NOMO-1 treated with DMSO at 0.1 percent for 48 hours (cell line): ENCODE measurements around the gene OSBPL5.

Experiments used
- DNase-seq: peaks from one replicate; lab custom pipeline; 2025; ENCODE audit not compliant: unreplicated experiment; lab: John Stamatoyannopoulos, UW

Gene OSBPL5

DNA sequence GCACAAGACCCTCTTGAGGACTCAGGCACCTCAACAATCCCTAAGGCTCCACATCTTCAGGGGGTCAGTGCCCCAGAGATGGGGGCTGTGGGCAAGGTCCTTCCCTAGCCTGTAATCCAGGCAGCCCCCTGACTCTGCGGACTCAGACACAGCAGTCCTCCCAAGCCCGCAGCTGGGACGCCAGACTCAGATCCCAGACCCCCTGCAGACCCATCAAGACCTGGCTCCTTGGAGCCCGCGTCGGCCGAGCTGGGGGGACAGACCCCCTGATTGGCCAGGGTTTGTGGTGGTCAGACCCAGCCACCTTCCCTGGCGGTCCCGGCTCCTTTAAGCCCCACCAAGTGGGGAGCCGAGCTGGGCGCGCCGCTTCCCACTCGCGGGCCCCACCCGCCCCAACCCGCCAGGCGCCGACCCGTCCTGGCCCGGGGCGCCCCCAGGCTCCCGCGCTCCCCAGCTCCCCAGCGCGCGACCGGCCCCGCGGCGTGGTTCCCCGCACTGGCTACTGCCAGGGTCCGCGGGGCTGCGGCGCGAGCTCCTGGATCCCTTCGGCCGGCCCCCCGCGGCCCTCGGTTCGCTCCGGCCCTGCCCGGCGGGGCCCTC, 458 bp downstream of the OSBPL5 start:
- no peak for DNase-seq

DNA sequence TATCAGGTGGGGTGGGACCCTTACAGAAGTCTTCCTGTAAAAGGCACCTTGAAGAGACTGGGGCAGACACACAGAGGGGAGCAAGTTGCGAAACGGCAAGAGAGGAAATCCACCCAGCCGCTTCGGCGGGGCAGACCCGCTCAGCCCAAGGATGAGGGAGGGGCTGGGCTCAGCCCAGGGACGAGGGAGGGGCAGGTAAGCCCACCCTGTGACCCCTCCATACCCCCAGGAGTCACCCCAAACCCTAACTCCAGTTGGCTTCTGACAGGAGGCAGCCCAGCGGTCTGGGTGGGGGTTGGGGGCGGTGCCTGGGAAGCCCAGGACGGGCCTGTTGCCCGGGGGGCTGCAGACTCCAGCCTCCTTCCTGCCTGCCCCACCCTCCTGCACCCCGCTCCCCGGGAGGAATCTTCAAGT, 965 bp downstream of the OSBPL5 start:
- DNase-seq: peak; percentile 41

DNA sequence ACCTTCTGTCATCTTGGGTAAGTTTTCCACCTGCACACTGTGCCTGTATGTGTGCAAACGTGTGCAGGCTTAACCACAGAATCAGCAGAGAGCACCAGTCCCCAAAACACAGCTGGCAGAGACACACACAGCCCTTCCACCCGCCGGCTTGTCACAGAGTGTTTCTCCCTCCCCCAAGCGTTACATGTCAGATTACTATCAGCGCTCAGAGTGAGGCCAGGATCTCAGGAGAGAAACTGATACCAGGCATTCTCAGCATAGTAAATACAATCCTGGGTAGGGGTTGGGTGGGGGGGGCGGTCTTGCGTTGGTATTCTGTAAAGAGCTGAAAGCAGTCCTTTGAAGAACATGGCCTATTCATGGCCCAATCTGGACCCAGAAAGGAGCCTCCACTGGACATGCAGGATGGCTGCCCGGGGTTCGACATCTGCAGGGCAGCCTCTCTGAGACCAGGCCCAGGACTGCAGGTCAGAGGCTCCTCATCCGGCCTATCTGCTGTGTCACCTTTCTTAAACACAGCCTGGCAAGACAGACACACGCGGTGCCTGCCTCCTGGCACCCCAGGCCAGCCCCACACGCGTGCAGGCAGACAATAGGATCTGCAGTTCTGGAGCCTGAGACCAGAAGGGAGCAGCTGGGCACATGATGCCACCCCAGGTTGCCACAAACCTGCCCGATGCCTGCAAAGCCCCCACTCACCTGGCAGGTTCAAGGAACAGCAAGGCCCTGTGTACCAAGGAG, 1.7 kb downstream of the OSBPL5 start:
- no peak for DNase-seq

DNA sequence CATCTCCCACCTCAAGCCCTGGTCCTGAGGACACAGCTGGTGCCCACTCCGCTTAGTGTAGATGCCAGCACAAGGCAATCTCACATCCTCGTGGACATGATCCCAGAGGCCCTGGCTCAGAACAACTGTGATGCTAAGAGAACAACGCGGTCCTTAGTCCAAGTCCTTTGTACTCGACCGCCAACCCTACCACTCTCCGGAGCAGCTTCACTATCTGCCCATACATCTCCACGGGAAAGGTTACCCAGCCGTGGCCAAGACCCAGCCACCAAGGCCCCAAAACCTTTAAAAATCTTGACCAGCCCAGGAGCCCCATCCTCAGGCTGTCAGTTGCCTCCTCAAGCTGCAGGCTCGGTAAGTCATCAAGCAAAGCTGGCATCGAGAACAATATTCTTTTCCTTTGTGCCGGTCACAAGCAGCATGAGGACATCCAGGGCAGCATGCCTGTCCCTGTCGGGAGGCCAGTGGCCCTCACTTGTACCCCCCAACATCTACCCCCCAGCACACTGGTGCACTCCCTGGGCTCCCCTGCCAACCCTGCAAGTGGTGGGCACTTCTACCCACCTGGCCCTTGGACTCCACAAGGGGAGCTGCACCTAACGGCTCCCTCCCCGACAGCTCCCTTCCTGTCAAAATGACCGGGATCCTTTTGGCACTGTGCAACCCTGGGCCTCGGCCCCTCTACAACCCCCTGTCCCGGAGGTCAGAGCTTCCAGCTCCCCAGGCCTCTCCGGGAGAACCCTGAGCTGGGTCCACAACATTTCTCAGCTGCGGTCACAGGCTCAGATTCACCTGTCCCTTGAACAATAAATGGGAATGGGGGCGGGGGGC, 2.5 kb downstream of the OSBPL5 start:
- DNase-seq: no peak

DNA sequence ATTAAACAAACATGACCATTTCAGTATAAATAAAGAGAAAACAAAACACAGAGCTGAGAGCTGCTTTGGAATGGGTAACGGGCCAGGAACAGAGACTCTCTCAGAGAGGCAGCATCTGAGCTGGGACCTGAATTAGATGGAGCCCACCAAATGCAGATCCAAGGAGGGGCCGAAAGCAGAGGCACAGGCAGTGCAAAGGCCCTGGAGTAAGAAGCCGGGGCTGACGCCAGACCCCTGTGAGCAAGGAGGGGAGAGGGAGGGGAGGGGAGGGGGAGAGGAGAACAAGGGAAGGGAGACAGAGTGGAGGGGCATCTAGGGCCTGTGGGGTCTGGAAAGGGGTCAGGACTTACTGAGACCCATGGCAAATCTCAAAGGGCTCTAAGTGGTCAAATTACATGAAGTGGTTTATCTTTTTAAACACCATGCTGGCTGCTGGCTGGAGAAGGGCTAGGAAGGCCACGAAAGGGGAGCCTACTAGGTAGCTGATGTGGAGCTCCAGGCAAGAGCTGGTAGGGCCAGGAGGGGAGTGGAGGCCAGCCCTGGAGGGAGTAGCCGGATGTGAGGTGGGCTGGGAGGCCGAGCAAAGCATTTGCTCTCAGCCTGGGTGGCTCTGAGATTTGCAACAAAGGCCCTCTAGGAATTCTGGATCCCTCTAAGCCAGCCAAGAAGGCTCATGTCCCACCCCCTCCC, 3.2 kb downstream of the OSBPL5 start:
- no peak for DNase-seq

DNA sequence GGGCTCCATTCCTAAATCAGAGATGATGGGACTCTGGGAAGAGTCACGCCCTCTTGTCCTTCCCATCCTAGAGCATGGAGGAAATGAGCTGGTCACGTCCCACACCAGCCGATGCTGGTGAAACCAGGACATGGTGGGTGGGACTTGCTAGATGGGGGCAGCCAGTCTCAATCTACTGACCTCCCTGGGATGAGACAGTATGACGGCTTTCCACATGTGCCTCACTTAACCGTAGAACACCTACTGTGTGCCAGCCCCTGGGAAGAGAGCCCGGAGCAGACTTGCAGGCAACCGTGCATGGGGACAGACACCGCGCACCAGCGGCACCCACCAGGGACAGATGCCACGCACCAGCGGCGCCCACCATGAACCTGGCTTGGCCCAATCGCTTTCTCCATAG, 3.8 kb downstream of the OSBPL5 start:
- no peak for DNase-seq

DNA sequence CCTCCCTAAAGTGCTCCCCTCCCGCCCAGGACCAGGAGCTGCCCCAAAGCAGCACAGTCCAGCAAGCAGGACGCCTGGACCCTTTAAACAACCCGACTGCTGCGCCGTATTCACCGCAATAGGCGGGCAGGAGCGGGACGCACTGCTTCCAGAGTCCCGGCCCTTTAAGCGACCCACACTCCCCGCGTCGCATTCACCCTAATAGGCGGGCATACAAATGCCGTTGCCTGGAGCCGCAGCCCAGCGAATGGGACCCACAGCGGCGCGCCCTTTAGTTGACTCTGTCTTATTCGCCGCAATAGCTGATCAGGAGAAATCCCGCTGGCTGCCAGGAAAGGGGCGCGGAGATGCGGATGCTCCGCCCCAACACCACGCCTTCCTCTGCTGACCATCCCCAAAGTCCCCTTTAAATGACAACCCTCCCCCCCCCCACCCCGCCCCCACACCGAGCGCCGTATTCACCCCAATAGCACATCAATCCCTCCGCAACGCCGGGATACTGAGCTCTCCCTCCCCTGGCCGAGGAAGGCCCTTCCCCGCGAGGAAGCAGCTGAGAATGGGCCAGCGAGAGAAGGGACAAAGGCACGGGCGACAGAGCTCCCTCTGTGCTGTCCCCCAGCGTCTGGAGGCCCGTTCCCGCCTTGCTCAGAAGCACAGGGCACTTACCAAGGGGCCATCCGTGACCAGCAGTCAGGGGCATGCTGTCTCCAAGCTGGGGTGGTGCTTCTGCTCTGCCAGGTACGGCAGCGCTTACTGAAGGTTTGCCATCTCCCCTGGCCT, 4.7 kb downstream of the OSBPL5 start:
- peak; percentile 70 for DNase-seq

DNA sequence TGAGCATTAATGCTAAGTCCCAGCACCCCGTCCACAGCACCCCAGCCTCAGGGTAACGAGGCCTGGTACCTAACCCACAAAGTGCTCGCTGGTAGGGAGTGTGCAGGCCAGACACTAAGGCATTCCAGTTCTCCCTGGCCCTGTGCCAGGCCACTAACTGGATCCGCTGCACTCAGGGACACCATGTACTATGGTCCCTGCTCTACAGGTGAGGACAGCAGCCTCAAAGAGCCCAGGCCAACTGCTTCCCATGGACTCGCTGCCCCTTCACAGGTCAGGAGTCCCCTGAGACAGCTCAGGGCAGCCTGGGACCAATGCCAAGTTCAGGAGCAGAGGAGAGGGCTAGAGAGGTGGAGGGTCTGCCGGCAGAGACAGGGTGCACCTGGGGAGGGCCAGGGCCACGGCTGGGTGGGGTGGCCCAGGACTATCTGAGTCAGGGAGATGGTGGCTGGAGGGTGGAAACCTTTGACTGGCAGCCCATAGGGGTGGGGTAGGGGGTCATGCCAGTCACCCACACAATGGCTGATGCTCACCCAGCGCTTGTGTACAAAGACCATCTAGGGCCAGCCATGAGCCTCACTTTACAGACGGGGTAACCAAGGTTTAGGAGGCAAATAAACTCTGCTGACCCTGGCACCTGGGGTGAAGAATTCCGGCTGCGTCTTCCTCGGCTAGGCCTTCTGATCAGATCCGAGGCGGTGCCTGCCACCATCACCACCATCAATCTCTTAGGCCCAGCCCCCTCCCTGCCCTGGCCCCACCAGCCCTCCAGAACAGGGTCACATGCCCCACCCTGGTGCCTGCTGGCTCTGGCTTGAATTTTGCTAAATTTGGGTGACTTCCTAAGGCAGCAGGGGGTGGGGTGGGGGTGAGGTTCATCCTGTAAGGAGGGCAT, 5.6 kb downstream of the OSBPL5 start:
- DNase-seq: no peak

DNA sequence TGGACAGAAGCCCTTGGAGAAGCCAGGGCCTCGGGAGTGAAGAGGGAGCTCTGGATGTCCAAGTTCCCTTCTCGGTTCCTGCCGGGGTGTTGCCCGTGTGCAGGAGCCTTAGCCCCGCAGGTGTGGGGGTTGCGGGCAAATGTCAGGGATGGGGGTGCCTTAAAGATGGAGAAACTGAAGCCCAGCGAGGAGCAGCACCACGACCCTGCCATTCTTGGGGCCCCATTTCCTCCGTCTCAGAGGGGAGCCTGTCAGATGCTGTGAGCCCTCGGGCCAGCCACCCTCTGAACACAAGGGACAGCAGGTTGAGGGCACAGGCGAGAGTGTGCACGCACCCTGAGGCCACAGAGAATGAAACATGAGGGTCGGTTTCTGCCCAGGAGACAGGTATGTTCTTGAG, 6.3 kb downstream of the OSBPL5 start:
- no peak for DNase-seq

DNA sequence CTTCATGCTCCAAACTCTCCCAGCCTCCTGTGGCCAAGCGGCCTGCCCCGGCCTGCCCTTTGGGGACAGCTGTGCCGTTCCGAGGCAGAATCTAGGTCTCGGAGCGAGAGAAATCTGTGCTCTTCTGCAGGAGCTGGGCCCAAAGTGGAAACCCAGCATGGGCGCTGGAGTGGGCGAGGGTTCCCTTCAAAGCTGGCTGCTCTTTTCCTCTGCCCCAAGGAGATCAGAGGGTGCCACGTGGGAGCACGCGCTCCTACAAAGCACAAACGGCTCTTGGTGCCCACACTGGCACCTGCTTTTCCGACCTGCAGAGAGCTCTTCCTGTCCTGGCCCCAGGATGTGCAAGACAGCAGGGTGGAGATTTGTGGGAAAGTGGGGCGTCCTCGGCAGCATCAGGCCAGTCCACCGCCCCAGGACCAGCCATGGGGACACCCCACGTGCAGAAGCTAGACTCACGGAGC, 6.9 kb downstream of the OSBPL5 start:
- no peak for DNase-seq

DNA sequence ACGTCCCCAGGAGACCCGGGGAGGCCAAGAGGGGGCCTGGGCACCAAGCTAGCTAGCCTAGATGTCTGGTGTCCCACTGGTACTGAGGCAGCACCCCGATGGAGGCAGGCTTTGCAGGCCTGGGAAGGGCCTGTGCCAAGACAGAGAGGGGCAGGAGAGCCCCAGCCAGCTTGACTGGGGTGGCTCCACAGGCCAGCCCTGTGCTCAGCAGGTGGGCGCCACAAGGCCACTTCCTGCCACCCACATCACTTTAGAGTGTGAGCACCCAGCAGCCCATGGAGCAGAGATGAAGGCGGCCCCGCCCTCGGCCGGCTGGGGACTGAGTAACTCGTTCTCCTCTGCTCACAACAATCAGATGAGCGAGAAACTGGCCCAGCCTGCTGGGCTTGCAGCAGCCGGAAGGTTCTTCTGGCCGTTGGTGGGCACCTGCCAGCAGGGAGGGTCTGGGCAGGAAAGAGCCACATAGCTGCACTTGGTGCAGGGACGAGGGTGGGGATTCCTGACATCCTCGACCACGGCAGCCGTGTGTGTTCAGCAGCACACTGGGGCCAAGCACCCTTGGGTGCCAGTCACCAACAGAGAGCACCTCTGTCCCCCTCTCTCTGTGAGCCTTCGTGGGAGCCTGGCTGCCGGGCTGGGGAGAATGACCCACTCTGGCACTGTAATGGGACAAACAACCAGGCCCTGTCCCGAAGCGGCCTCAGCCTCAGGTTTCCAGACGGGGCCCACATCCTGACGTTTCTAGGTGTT, 7.6 kb downstream of the OSBPL5 start:
- no peak for DNase-seq

DNA sequence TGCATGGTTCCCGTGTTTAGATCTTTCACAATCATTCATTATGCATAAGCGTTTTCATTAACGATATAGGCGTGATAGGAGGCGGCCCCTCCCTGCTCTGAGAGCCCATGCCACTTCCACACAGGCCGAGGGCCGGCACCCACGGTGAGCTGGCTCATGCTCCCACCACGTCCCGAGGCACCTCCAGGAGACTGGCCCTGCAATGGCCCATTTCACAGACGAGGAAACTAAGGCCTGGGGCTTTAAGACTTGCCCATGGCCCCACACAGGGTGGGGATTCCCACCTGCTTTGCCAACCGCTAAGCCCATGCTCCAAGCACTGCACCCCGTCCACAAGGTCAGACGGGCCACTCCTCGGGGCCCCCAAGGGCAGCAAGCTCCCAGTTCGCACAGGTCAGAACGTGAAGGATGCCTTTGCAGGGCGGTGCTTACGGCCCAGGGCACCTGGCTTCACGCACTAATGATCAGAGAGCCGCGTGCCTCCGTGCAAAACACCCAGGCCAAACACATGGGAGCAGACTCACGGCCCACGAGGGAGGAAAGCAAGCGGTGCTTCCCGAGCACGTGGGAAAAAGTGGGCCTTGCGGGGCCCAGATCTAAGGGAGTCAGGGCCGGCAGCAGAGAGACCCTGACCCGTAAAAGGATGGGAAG, 8.3 kb downstream of the OSBPL5 start:
- peak; percentile 88 for DNase-seq

DNA sequence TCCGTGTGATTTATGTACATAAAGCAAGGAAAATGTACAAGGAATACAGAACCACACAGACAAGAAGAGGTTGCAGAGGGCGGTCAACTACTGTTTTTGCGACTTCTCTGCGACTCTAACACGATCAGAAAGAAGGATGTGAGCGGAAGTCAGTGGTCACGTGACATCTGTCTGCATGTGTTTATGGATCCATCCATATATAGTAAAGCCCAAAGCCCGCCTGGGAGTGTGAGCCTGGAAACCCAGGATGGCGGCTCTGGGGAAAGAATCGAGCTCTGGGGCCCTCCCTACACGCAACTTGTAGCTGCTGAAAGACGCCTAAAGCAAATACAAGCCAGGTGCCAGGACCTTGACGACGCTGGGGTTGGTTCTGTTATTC, 8.8 kb downstream of the OSBPL5 start:
- DNase-seq: peak; percentile 88

DNA sequence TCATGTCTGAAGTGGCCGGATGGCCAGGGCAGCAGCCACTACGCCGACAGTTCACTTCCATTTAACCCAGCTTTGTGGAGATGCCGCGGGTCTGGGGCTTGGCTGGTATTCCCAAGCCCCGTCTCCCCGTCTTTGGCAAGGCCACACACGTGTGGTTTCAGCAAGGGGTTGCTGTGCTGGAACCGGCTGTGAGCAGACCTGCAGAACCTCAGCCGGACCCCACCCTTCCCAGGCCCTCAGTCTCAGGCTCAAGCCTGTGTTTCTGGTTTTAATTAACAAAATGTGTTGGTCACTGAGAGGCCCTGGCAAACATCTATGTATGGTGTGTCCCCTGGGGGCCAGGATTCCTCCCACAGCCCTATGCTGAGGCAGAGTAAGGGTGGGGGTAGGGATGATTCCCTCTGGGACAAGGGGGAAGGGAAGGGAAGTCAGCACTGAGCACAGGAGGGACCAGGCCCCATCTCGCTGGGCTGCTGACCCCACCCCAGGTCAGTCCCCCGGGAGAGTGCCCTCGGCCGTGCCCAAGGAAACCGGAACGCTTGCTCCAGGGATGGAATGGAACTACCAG, 9.3 kb downstream of the OSBPL5 start:
- no peak for DNase-seq

DNA sequence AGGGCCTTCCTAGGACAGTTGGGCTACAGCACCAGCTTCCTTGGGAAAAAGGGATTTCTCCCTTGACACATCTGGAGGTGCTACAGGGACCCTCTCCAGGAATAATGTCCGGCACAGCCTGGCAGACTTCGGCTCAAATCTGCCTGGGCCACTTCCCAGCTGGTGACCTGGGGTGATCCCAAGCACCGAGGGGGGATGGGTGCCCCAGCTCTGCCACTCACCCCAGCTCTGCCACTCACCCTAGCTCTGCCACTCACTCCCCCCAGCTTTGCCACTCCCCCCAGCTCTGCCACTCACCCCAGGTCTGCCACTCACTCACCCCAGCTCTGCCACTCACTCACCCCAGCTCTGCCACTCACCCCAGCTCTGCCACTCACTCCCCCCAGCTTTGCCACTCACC, 9.9 kb downstream of the OSBPL5 start:
- no peak for DNase-seq

DNA sequence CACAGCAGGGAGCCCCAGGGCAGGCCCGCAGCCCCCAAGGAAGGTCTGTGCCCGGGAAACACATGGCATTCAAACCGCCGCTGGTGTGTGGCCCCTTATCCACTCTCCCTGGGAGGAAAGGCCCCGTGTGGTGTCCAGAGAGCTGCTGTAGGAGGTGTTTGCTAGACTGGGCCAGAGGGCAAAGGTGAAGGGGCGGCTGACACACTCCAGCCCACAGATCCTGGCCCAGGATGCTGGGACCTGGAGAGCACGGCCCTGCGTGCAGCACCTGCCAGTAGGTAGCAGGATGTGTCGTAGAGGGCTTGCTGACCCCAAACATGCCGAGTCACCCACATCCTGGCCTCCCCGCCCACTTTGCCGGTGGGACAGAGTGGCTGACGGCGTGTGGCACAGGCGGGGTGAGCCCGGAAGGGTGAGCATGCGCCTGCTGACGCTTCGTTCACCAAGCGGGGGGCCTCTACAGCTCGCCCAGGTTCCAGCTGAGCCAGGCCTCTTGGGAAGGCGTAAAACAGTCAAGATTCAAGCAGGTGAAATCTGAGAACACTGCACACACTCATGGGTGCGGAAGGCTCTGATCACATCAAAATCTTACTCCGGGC, 11.0 kb downstream of the OSBPL5 start:
- DNase-seq: peak; percentile 43

DNA sequence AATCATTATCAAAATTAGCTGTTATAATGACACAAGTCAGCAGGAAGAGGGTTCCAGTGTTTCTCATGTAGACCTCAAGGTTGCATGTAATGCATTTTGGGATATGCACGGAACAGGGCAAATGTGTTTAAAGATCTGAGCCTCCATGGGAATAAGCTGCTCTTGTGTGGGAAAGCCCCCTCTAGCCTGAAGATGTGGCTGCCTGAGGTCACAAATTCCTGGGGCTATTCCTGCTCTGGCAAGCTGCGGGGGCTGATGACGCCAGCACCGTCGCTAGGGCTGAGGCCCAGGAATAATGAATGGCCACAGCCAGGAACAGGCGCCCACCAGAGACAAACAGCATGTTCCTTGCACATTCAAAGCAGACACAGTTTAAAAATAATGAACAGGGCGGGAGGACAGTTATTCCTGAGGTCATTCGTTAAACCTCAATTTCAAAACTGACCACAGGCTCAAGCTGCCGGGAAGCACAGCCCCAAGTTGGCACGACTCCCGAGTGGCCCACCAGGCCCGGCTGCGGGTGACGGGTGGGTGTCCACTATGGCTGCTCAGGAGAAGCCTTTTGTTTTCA, 11.7 kb downstream of the OSBPL5 start:
- DNase-seq: peak; percentile 50
